ENCODE results near the gene BBX.

Gene BBX

GRCh38 chr3:107767897-107768605 is 245.3 kb downstream of the BBX start:
- no peak overlapping the region for H3K27ac ChIP-seq (ENCODE audit: low read length)
- H3K9me3 ChIP-seq (ENCODE audit: control insufficient read depth in 2 of 2, low read length in 2 of 2): no peaks in the 10 kb centered on the region
- no peaks in the 10 kb centered on the region for H3K27me3 ChIP-seq (ENCODE audit: control insufficient read depth in 1 of 2, insufficient read depth in 2 of 2, low read length in 2 of 2)
- H3K4me3 ChIP-seq (ENCODE audit: low read length in 2 of 2): no peak overlapping the region
- peaks cover 2 to 5% of the 10 kb centered on the region in 2 donors for H3K36me3 ChIP-seq (ENCODE audit: control insufficient read depth in 2 of 2, insufficient read depth in 2 of 2, low read length in 2 of 2)
- no peak overlapping the region for H3K9ac ChIP-seq (ENCODE audit: low read length in 2 of 2)
- no peaks in the 10 kb centered on the region for H3K4me1 ChIP-seq (ENCODE audit: control insufficient read depth, insufficient read depth, low read length)

DNA sequence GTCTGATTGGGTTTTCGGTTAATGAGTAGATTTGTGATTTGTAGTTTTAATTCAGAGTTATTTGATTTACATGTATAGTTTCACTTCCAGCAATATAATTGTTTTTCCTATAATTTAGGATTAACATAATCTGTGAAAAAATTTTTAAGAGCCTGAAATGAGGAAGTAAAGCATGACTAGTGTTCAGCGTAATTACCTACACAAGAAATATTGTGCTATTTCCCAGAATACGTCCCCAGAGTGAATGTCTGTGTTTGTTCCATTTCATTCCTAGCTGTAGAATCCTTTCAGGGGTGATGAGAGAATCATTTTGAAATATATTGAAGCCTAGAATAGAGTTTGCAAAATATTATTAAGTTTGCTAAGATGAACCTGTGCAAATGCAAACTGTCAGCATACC is 247.1 kb downstream of the BBX start:
- Histone ChIP-seq H3K36me3 (ENCODE audit: control insufficient read depth in 2 of 2, insufficient read depth in 2 of 2, low read length in 2 of 2) (peaks cover 11 to 12% of the 10 kb centered on the region in 2 donors), H3K4me1 (ENCODE audit: control insufficient read depth, insufficient read depth, low read length) (no peaks in the 10 kb centered on the region), H3K9me3 (ENCODE audit: control insufficient read depth in 2 of 2, low read length in 2 of 2) (no peaks in the 10 kb centered on the region), H3K27me3 (ENCODE audit: control insufficient read depth in 1 of 2, insufficient read depth in 2 of 2, low read length in 2 of 2) (no peaks in the 10 kb centered on the region), H3K27ac (ENCODE audit: low read length) (no peak overlapping the region), H3K9ac (ENCODE audit: low read length in 2 of 2) (no peak overlapping the region), H3K4me3 (ENCODE audit: low read length in 2 of 2) (no peak overlapping the region)

GRCh38 chr3:107772016-107772415 is 249.3 kb downstream of the BBX start:
- Histone ChIP-seq H3K27me3 (ENCODE audit: control insufficient read depth in 1 of 2, insufficient read depth in 2 of 2, low read length in 2 of 2) (no peaks in the 10 kb centered on the region), H3K4me3 (ENCODE audit: low read length in 2 of 2) (no peak overlapping the region), H3K27ac (ENCODE audit: low read length) (no peak overlapping the region), H3K9me3 (ENCODE audit: control insufficient read depth in 2 of 2, low read length in 2 of 2) (no peaks in the 10 kb centered on the region), H3K4me1 (ENCODE audit: control insufficient read depth, insufficient read depth, low read length) (no peaks in the 10 kb centered on the region), H3K36me3 (ENCODE audit: control insufficient read depth in 2 of 2, insufficient read depth in 2 of 2, low read length in 2 of 2) (peaks cover 11 to 17% of the 10 kb centered on the region in 2 donors), H3K9ac (ENCODE audit: low read length in 2 of 2) (no peak overlapping the region)

DNA sequence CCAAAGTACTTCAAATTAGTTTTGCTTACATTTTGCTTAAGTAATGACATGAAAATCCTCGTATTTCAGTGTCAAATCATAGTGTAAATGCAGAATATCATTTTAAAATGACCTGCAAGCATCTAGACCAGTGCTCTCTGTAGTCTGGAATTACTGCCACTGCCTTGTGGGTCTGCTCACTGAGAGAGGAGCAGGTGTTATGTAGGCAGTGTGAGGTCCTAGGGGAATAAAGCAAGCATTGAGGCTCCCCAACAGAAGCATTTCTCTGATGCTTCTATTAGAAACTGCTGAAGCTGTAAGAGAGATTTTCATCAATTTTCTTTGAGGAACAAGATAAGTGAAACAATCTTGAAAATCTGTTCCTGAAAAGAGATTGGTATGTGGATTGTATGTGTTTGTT is 253.2 kb downstream of the BBX start:
- H3K4me1 ChIP-seq (ENCODE audit: control insufficient read depth, insufficient read depth, low read length): no peaks in the 10 kb centered on the region
- H3K27ac ChIP-seq (ENCODE audit: low read length): no peak overlapping the region
- no peaks in the 10 kb centered on the region for H3K9me3 ChIP-seq (ENCODE audit: control insufficient read depth in 2 of 2, low read length in 2 of 2)
- no peak overlapping the region for H3K4me3 ChIP-seq (ENCODE audit: low read length in 2 of 2)
- H3K36me3 ChIP-seq (ENCODE audit: control insufficient read depth in 2 of 2, insufficient read depth in 2 of 2, low read length in 2 of 2): peaks cover 11 to 27% of the 10 kb centered on the region in 2 donors
- H3K27me3 ChIP-seq (ENCODE audit: control insufficient read depth in 1 of 2, insufficient read depth in 2 of 2, low read length in 2 of 2): no peaks in the 10 kb centered on the region
- H3K9ac ChIP-seq (ENCODE audit: low read length in 2 of 2): no peak overlapping the region

DNA sequence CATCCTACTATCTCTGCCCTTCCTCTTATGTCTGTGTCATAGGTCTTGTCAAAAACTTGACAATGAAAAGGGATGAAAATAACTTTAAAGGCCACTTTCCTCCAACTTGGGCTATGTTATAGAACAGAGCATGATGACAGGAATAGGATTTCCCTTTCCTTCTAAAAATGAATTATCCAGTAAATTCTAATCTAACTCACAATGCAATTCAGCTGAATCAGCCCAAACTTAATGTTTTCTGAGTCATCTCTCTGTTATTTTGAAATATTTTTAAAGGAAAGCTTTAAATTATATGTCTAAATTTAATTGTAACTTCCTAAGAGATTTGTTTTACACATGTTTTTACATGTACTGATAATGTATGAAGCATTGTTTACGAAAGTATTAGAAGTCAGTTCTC is 258.5 kb downstream of the BBX start:
- peaks cover 0 to 18% of the 10 kb centered on the region in 2 donors for H3K36me3 ChIP-seq (ENCODE audit: control insufficient read depth in 2 of 2, insufficient read depth in 2 of 2, low read length in 2 of 2)
- no peaks in the 10 kb centered on the region for H3K27me3 ChIP-seq (ENCODE audit: control insufficient read depth in 1 of 2, insufficient read depth in 2 of 2, low read length in 2 of 2)
- H3K9me3 ChIP-seq (ENCODE audit: control insufficient read depth in 2 of 2, low read length in 2 of 2): no peaks in the 10 kb centered on the region

GRCh38 chr3:107782054-107782453 is 259.3 kb downstream of the BBX start:
- H3K9ac ChIP-seq (ENCODE audit: low read length in 2 of 2): no peak overlapping the region

More for the DNA sequence above, 258.5 kb downstream of the BBX start:
- Histone ChIP-seq H3K4me1 (ENCODE audit: control insufficient read depth, insufficient read depth, low read length) (no peaks in the 10 kb centered on the region), H3K4me3 (ENCODE audit: low read length in 2 of 2) (no peak overlapping the region), H3K9ac (ENCODE audit: low read length in 2 of 2) (no peak overlapping the region), H3K27ac (ENCODE audit: low read length) (no peak overlapping the region)

GRCh38 chr3:107790612-107791011 is 267.9 kb downstream of the BBX start:
- Histone ChIP-seq H3K4me3 (ENCODE audit: low read length in 2 of 2) (no peak overlapping the region), H3K36me3 (ENCODE audit: control insufficient read depth in 2 of 2, insufficient read depth in 2 of 2, low read length in 2 of 2) (peaks cover 5 to 11% of the 10 kb centered on the region in 2 donors), H3K9ac (ENCODE audit: low read length in 2 of 2) (no peak overlapping the region), H3K27ac (ENCODE audit: low read length) (no peak overlapping the region), H3K4me1 (ENCODE audit: control insufficient read depth, insufficient read depth, low read length) (no peaks in the 10 kb centered on the region), H3K27me3 (ENCODE audit: control insufficient read depth in 1 of 2, insufficient read depth in 2 of 2, low read length in 2 of 2) (no peaks in the 10 kb centered on the region), H3K9me3 (ENCODE audit: control insufficient read depth in 2 of 2, low read length in 2 of 2) (no peaks in the 10 kb centered on the region)

More at GRCh38 chr3:107782054-107782453, 259.3 kb downstream of the BBX start:
- Histone ChIP-seq H3K27me3 (ENCODE audit: control insufficient read depth in 1 of 2, insufficient read depth in 2 of 2, low read length in 2 of 2) (no peaks in the 10 kb centered on the region), H3K4me1 (ENCODE audit: control insufficient read depth, insufficient read depth, low read length) (no peaks in the 10 kb centered on the region), H3K4me3 (ENCODE audit: low read length in 2 of 2) (no peak overlapping the region), H3K36me3 (ENCODE audit: control insufficient read depth in 2 of 2, insufficient read depth in 2 of 2, low read length in 2 of 2) (peaks cover 0 to 15% of the 10 kb centered on the region in 2 donors), H3K27ac (ENCODE audit: low read length) (no peak overlapping the region), H3K9me3 (ENCODE audit: control insufficient read depth in 2 of 2, low read length in 2 of 2) (no peaks in the 10 kb centered on the region)

- Histone ChIP-seq H3K4me1 (ENCODE audit: control insufficient read depth, insufficient read depth, low read length) (no peaks in the 10 kb centered on the region), H3K27me3 (ENCODE audit: control insufficient read depth in 1 of 2, insufficient read depth in 2 of 2, low read length in 2 of 2) (no peaks in the 10 kb centered on the region), H3K4me3 (ENCODE audit: low read length in 2 of 2) (no peak overlapping the region), H3K36me3 (ENCODE audit: control insufficient read depth in 2 of 2, insufficient read depth in 2 of 2, low read length in 2 of 2) (peaks cover 5 to 11% of the 10 kb centered on the region in 2 donors), H3K27ac (ENCODE audit: low read length) (no peak overlapping the region), H3K9me3 (ENCODE audit: control insufficient read depth in 2 of 2, low read length in 2 of 2) (no peaks in the 10 kb centered on the region), H3K9ac (ENCODE audit: low read length in 2 of 2) (no peak overlapping the region)
Measured at GRCh38 chr3:107791027-107791426, 268.3 kb downstream of the BBX start.

GRCh38 chr3:107791450-107791849 is 268.7 kb downstream of the BBX start:
- Histone ChIP-seq H3K4me3 (ENCODE audit: low read length in 2 of 2) (no peak overlapping the region), H3K4me1 (ENCODE audit: control insufficient read depth, insufficient read depth, low read length) (no peaks in the 10 kb centered on the region), H3K36me3 (ENCODE audit: control insufficient read depth in 2 of 2, insufficient read depth in 2 of 2, low read length in 2 of 2) (peaks cover 5 to 11% of the 10 kb centered on the region in 2 donors)

DNA sequence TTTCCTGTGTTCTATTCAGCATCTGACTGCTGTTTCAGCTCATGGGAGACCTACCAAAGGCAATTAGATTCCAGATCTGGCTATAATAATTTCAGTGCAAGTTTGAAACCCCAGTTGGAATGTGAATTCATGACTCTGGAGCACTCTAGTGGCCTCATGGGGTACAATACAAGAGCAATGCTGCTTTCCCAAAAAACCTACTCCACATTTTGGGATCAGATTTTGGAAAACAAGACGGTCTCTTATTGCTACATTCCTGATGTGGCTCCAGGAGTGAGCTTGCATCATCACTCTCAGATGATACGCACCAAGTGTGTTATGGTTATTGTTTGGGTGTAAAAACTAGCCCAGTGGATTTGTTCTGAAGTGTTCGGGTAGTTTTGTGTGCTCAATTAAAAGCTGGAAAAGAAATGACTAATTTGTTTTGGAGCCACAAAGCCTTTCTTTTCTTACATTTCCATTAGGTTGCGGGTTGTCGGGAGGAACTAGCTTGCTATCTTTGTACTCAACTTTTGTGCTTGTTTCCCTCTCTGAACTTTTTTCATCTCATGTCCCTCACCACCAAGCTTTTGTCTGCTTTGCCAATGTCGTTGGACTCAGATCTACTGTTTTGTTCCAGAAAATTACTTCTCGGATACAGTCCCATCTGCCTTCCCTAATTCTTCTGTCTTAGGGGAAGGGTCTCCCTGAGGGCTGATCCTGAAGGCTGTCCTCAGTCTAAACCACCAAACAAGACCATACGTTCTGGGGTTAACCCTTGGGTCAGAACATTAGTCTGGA is 272.1 kb downstream of the BBX start:
- H3K36me3 ChIP-seq (ENCODE audit: control insufficient read depth in 2 of 2, insufficient read depth in 2 of 2, low read length in 2 of 2): peaks cover 7 to 15% of the 10 kb centered on the region in 2 donors
- H3K9me3 ChIP-seq (ENCODE audit: control insufficient read depth in 2 of 2, low read length in 2 of 2): no peaks in the 10 kb centered on the region
- H3K27ac ChIP-seq (ENCODE audit: low read length): no peak overlapping the region
- H3K4me1 ChIP-seq (ENCODE audit: control insufficient read depth, insufficient read depth, low read length): no peaks in the 10 kb centered on the region
- no peak overlapping the region for H3K9ac ChIP-seq (ENCODE audit: low read length in 2 of 2)
- no peaks in the 10 kb centered on the region for H3K27me3 ChIP-seq (ENCODE audit: control insufficient read depth in 1 of 2, insufficient read depth in 2 of 2, low read length in 2 of 2)
- no peak overlapping the region for H3K4me3 ChIP-seq (ENCODE audit: low read length in 2 of 2)

More at GRCh38 chr3:107791450-107791849, 268.7 kb downstream of the BBX start:
- Histone ChIP-seq H3K9ac (ENCODE audit: low read length in 2 of 2) (no peak overlapping the region), H3K9me3 (ENCODE audit: control insufficient read depth in 2 of 2, low read length in 2 of 2) (no peaks in the 10 kb centered on the region), H3K27me3 (ENCODE audit: control insufficient read depth in 1 of 2, insufficient read depth in 2 of 2, low read length in 2 of 2) (no peaks in the 10 kb centered on the region), H3K27ac (ENCODE audit: low read length) (no peak overlapping the region)

All from stomach smooth muscle (tissue), 2 donors.